Measurements from ENCODE around the gene REEP2.
"Not testable (repeated sequence)": the region's sequence is repeated elsewhere in the genome, so short reads cannot be mapped to it uniquely, and the experiment has no call there.

Gene REEP2

DNA sequence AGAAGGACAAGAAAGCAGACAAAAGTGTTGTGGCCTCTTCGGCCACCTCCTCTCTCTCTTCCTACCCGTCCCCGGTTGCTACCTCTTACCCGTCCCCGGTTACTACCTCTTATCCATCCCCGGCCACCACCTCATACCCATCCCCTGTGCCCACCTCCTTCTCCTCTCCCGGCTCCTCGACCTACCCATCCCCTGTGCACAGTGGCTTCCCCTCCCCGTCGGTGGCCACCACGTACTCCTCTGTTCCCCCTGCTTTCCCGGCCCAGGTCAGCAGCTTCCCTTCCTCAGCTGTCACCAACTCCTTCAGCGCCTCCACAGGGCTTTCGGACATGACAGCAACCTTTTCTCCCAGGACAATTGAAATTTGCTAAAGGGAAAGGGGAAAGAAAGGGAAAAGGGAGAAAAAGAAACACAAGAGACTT is 28.9 kb downstream of the REEP2 start:
- DNase-seq = no peak

DNA sequence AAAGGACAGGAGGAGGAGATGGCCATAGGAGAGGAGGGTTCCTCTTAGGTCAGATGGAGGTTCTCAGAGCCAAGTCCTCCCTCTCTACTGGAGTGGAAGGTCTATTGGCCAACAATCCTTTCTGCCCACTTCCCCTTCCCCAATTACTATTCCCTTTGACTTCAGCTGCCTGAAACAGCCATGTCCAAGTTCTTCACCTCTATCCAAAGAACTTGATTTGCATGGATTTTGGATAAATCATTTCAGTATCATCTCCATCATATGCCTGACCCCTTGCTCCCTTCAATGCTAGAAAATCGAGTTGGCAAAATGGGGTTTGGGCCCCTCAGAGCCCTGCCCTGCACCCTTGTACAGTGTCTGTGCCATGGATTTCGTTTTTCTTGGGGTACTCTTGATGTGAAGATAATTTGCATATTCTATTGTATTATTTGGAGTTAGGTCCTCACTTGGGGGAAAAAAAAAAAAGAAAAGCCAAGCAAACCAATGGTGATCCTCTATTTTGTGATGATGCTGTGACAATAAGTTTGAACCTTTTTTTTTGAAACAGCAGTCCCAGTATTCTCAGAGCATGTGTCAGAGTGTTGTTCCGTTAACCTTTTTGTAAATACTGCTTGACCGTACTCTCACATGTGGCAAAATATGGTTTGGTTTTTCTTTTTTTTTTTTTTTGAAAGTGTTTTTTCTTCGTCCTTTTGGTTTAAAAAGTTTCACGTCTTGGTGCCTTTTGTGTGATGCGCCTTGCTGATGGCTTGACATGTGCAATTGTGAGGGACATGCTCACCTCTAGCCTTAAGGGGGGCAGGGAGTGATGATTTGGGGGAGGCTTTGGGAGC is 29.5 kb downstream of the REEP2 start:
- DNase-seq = no peak

DNA sequence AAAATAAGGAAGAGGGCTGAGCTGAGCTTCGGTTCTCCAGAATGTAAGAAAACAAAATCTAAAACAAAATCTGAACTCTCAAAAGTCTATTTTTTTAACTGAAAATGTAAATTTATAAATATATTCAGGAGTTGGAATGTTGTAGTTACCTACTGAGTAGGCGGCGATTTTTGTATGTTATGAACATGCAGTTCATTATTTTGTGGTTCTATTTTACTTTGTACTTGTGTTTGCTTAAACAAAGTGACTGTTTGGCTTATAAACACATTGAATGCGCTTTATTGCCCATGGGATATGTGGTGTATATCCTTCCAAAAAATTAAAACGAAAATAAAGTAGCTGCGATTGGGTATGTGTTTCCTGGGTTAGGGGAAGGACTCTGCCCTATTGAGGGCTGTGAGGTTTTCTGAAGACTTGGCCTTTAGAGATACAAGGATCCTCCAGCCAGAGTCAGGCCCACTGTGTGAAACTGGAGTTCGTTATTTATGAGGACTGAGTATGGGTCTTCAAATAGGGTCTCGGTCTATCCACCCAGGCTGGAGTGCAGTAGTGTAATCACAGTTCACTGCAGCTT is 30.2 kb downstream of the REEP2 start:
- no peak for DNase-seq

DNA sequence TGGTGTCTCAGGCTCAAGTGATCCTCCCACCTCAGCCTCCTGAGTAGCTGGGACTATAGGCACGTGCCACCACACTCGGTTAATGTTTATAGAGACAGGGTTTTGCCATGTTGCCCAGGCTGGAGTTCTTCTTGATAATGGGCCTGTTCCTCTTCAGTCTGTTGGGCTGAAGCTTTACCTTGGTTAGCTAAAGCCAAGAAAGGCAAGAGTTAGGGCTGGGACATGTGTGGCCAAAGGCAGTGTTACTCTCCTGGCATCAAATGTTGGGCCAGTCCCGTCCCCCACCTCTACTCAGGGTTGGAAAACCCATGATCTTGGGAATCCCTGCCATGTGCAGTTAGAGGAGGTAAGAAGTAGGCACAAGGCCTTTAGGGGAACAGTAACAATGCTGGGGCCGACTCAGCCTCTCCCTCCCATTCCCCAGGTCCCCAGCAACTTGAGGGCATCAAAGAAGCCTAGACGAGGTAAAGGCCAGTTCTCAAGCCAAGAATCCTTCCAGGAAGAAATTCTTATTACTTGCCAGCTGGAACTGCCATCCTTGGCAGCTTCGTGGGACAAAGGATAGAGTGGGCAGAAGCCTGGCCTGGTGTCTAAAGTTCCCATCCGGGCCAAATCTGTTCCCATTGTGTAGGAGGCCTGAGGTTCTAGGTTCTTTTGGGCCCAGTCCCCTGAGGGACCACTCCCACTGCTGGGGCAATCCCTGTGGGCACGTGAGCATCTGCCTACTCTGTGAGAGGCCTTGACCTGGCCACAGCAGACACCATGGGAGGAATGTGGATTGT is 30.9 kb downstream of the REEP2 start:
- no peak for DNase-seq

DNA sequence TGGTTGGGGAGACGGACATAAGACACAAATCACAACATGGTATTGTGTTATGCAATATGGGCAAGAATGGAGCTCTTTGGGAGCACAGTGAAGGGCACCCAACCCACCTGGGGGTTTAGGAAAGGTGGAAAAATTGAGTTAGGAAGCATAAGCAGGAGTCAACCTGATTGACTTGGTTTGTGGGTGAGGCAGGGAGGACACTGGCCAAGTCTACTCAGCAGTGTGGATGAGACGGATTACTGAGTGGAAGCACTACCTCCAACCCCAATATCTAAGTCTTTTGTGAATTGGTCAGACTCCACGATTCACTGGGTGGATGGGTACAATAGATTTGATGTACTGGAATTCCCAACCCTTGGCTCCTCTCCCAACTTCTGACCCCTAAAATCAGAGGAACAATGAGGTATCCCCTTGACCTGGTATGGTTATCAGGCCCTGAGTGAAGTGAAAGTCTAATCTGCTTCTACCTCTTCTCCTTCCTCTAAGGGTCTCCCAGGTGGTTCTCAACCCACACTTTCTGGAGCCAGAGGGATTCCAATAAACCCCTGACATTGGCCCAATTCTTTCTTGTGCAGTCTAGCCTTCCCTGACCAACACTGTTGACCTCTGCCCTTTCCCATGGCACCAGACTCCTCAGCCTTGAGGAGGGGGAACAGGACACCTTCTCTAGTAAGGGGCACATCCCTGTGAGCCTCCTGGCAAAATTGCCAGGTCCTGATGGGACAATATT is 31.6 kb downstream of the REEP2 start:
- no peak for DNase-seq

DNA sequence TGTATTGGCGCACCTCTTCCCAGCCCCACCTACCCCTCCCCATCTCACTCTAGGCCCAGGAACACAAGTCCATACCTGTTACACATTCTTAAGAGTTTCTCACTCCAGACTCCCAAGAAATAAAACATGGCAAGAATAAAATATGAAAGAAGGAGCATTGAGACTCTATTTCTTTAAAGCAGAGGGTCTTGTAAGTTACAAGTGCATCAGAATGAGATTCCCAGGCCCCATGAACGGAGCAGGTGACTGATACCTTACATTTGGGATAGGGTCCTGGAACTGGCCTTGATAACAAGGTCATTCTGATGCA is 32.1 kb downstream of the REEP2 start:
- no peak for DNase-seq

DNA sequence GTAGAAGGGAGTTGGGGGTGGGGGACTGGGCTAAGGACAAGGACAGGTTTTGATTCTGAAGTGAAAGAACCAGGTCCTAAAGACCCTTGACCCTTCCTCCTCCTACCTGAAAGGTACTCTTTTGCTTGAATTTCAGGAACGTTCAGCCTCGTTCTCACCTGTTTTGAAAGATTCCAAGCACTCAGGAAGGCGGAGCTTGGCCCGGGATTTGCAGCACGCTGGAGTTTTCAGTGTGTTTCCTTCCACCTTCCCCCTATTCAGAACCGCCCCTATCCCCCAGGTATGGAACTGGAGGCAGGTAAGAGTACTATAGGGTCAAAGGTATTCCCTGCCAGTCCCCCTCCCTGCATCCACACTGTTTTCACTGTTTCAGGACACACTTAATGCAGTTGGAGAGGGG is 33.5 kb downstream of the REEP2 start:
- no peak for DNase-seq

DNA sequence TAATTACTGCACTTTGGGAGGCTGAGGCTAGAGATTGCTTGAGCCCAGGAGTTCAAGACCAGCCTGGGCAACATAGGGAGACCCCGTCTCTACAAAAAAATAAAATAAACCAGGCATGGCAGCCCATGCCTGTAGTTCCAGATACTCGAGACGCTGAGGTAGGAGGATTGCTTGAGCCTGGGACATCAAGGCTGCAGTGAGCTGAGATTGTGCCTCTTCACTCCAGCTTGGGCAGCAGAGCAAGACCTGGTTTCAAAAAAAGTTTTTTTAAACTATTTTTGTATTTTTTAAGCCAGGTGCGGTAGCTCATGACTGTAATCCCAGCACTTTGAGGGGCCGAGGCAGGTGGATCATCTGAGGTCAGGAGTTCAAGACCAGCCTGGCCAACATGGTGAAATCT is 34.3 kb downstream of the REEP2 start:
- DNase-seq = not testable (repeated sequence)

DNA sequence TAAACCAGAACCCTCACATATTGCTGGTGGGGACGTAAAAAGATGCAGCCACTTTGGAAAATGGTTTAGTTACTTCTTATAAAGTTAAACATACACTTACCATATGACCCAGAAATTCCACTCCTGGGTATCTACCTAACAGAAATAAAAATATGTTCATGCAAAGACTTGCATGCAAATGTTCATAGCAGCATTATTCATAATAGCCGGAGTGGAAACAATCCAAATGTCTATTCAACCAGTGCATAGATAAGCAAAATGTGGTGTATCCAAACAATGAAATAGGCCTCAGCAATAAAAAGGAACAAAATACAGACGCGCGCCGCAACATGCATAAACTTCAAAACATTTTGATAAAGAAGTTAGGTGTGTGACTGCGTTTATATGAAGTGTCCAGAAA is 38.1 kb downstream of the REEP2 start:
- no peak for DNase-seq

DNA sequence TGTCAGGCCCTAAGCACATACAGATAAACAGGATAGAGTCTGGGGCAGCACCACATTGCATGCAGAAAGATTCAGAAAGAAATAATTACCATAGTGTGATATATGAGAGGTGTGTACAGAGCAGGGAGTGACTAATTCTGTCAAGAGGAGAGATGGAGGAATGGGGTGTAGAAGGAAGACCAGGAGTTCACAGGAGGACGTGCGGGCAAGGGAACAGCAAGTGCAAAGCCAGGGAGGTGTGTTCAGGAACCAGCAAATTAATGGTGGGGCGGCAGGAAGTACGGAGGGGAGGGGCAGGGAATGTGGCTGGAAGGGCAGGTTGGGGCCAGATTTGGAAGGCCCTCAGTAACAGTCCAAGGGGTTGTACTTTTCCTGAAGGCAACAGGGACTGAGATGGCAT is 43.8 kb downstream of the REEP2 start:
- DNase-seq = no peak

DNA sequence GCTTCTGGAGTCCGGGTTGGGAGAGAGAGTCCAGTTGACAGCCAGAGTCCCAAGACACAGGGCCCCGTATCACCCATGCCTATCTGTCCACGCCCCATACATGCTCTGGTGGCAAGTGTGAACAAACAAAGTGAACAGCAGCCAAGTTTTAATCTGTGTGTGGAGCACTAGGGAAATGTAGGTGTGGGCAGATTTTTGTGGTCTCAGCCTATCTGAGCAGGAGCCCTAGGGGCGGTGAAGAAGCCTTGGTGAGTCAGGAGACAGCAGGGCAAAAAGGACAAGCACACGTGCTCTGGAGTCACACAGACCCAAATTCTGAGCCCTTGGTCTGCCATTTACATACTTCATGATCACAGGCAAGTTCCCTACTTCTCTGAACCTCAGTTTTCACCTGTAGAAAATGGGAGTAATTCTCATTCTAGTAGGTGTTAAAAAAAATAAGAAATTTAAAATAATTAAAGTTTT is 49.7 kb downstream of the REEP2 start:
- DNase-seq = no peak

DNA sequence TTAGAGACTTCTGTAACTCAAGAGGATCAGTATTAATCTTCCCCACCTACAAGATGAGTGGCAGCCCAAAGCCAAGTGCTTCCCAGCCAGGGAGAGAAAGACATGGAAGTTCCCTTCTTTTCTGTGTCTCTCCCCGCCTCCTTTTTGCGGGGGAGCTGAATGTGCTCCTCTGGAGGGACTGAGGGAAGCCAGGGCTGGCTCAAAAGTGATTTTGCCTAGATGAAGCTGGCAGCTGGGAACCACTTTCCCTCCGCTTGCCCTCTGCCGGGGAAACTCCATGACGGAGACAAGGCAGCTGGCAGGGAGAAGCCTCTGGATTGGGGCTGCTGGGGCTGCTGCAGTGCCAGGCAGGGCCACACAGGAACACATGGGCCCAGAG is 50.8 kb downstream of the REEP2 start:
- DNase-seq = no peak

DNA sequence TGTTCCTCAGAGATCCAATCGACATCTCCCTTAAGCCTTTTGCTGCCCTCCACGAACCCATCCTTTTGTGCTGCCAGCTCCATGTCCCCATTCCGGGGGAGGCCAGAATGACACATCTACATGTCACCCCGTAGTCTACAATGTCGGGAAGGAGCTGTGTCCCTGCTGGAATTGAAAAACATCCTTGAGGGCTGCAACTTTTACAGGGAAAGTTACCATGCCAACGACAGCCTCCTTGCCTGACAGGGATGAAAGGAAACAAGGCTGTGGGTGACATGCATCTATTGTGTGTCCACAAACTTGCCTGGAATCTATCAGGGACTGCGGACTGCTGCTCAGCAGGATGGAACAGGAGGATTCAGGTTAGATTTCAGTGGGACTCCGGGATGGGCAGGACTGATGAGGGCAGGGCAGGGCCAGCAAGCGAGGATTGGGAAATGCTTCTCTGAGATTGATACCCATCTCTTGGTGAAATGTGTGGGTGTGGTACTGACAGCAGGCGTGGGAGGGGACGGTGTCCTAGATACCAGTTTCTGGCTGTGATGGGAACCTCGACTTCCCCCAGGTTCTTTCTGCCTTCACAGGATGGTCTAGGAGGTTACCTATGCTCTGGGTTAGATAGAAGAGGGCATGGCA is 51.9 kb downstream of the REEP2 start:
- no peak for DNase-seq

DNA sequence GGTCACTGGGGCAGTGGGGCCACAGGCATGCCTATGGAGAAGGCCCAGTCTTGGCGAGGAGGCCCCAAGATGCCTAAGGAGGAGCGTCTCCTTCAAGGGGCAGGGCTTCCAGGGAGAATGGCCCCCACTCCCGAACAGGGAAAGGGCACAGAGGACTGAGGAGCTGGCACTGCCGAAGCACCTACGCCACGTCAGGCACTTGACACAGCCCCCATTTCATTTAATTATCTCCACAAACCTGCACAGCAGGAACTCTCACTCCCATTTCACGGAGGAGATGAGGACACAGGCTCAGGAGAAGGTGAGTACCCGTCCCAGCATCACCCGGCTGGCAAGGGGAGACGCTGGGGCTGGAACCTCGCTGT is 52.4 kb downstream of the REEP2 start:
- no peak for DNase-seq

DNA sequence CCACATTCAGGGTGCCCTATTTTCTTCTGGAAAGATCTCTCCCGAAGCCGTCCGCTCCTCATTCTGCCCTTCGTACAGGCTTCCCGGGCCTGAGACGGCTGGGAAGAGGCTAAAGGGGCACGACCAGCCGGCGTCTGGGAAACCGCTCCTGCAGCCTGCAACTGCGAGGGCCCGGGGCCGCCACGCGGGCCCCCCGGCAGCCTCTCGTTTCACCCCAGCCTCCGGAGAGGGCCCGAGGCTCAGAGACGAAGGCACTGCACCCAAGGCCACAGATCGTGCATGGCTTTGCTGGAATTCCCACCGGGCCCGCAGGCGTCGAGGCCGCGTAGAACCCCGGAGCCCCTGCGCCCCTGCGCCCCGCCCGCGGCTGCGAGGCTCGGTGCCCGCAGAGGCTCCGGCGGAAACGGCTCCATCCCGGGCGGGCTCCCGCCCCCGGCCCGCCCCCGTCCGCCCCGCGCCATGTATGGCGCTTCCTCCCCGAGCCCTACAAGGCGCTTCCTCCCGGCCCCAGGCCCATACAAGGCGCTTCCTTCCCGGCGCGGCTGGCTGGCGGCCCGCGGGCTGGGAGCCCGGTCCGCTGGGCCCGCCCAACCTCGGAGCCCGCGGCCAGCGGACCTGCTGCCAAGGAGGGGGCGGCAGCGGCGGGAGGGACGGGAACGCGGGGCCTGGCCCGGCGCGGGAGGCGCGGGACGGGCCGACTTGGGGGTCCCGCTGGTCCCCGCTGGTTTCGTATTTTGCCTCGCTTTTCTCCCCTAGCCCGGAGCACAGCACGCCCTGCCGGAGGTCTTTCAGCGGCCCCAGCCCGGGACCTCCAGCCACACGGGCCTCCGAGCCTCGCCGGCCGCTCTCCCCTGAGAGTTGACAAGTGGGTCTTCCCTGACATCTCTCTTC is 53.1 kb downstream of the REEP2 start:
- no peak for DNase-seq

DNA sequence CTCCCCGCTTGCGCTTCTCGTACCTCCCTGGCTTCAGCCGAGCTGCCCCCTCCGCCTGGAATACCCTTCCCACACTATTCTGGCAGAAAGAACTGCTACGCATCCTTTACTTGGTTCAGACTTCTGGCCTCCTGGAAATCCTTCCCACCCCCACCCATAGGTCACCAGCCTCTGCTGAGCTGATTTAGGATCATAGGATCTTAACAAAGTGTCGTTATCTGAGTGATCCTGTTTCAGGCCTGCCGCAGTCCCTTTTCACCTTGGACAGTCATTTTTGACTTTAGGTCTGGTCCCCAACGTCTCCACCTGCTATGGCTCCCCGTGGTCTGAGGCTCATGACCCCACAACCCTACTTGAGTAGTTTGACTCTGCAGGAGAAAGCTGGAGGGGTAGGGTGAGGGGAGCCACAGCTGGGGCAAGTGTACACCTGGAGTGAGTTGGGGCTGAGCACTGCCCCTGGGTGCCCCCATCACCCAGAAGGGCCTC is 53.7 kb downstream of the REEP2 start:
- DNase-seq = no peak

DNA sequence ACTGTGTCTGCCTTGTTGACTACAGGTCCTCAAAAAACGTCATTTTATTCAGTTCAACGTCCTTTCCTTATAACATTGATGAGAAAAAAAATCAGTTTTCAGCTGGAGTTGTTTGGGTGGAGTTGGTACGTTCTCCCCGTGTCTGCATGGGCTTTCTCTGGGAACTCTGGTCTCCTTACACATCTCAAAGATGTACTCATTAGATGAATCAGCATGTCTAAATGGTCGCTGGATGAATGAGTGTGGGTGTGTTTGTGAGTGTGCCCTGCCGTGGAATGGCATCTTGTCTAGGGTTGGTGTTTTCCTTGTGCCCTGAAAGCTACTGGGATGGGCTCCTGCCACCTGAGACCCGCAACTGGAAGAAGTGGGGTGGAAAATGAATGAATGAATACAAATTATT is 56.5 kb downstream of the REEP2 start:
- DNase-seq = no peak

All from T1000 (cell line).